ENCODE measurements around the gene TMEM38B. TPM values are rescaled to one million over a fixed set of nuclear protein-coding genes. Genes with fewer than 3 reads are reported as not detected.
"Not testable (repeated sequence)": the region's sequence is repeated elsewhere in the genome, so short reads cannot be mapped to it uniquely, and the experiment has no call there.

Gene TMEM38B
- total RNA-seq, 1 donor from 2014 or later = 91.8 TPM

DNA sequence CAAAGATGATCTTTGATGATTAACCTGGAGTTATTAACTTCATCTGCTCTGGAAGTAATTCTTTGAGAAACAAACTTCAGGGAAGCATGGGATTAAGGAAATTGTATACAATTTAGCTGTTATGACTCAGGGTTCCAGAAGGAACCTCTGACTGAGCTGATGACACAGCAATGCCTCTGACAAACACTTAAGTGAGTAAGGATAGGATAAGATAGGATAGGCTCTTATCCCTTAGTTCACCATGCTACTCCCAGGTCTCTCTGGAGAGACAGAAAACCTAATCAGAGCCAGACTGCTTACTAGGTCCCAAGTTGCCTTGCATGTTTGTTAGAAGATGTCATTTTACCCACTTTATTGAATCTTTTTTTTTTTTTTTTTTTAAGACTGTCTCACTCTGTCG is 12.6 kb upstream of the TMEM38B start:
- DNase-seq = no peak

DNA sequence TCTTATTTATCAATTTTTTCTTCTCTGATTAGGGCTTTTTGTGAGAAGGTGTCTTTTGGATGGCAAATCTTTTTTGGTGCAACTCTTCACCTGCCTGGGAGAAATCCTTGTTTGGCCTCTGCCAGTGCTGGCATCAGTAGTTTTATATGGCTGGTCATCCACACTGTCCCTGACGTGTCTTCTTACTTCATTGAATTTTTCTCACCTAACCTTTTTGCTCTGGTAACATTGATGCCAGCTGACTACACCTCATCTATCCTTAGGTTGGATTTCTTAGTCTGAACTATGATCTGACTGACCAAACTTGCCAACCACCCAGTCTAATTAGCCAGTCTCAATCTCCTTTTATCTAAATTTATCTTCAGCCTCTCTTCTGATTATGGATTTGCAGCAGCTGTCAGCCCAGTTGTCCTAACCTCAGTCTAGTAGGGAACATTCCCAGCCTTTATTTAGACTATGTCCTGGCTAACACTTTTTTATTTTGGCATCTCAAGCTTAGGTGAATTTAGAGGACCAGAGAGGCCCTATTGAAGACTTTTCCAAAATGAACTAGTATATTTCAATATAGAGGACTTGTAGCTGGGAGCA is 10.6 kb upstream of the TMEM38B start:
- DNase-seq = peak; percentile 60

DNA sequence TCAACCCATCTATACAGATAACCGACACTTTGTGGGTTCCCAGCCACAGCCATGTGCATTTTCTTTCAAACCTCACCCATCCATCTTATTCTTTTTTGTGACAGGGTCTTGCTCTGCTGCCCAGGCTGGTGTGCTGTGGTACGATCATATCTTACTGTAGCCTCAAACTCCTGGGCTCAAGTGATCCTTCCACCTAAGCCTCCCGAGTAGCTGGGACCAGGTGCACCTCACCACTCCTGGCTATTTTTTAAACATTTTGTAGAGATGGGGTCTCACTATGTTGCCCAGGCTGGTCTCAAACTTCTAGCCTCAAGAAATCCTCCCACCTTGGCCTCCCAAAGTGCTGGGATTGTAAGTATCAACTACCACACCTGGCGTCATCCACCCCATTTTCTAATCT is 7.4 kb upstream of the TMEM38B start:
- no peak for DNase-seq

DNA sequence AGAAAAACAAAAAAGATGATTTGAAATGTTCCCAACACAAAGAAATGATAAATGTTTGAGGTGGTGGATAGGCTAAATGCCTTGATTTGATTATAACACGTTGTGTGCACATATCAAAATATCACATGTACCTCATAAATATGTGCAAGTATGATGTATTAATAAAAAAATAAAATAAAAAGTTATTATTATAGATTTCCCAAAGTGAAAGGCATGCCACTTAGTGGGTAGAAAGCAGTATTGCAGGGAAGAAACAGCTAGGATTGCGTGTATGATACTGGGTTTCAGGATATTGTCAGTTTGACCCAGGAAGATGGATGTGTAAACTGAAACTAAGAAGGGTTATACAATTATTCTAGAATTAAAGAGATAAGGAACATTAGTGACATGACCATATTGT is 3.6 kb upstream of the TMEM38B start:
- DNase-seq = no peak

DNA sequence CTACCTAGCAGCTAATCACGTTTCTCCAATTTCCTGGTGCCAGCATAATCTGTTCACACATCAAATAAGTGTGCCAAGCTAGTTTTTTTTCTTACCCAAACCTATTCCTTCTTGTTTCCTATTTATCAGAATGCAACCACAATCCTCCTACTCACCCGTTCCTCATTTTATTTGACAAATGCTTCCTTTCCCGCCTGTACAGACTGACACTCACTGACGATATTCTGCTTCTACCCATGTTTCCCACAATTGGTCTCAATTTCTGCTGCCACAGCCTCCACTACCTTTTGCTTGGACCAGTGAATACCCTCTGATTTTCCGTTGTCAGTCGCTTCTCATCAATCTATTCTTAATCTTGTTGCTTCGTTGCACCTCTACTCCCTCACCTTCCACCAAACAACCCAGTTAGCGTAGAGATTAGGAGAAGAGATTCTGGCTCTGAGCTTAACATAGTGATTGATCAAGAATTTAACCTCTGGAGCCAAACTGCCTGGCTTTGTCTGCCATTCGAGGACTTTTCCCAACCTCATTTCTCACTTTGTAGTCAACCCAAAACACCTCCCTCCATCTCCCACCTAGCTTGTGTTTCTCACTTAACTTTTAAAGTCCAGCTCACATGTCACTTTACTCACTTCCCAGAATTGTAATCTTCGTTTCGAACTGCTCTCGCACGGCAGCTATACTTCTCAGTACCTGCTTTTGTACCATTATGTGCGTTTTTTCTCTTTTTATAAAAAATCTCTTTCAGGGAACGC is 729 bp upstream of the TMEM38B start:
- DNase-seq = peak; percentile 13

DNA sequence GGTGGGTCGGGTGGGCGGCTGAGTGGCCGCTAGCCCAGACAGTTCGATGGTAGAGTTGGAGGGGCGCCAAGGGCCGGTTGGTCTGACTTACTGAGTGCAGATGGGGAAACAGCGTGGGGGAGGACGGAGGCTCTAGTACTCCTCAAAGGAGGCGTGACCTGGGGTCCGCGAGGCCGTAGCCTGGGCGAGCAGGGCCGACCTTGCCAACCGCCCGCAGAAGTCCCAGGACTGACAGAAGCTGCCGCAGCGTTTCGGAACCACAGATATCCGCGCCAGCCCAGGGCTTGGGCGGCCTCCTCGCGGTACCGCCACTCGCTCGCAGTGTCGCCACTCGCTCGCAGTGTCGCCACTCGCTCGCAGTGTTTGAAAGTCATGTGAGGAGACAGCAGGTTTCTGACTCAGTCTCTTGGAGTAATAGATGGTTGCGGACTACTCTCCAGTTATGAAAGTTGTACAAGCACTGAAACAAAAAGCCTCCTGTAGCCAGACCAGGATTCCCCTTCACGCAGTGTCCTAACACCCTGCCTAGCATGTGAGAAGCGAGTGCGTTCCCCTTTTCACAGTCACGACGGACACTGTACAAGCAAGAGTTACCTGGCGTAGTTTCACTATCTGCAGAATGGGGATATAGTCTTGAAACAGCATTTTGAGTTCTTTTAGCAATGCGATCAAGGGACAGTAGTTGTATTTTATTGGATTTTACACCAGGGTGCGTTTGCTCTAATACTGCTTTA is 674 bp downstream of the TMEM38B start:
- peak; percentile 72 for DNase-seq

DNA sequence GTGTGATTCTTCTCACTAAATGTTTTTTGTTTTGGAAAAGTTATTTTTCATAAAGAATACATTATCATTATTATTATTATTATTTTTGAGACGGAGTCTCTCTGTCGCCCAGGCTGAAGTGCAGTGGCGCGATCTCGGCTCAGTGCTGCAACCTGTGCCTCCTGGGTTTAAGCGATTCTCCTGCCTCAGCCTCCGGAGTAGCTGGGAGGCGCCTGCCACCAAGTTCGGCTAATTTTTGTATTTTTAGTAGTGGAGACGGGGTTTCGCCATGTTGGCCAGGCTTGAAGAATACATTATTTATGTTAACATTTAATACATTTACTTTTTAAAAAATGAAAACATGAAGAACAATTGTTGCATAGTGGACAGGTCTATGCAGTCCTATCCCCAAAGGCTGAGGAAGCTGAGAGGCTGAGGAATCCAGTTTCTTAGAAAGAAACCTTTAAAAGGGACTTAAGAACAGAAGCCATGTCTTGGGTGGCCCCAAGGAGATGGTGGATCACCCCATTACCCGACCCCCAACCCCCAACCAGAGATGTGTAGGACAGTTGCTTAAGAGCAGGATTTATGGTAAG is 2.0 kb downstream of the TMEM38B start:
- DNase-seq = no peak

DNA sequence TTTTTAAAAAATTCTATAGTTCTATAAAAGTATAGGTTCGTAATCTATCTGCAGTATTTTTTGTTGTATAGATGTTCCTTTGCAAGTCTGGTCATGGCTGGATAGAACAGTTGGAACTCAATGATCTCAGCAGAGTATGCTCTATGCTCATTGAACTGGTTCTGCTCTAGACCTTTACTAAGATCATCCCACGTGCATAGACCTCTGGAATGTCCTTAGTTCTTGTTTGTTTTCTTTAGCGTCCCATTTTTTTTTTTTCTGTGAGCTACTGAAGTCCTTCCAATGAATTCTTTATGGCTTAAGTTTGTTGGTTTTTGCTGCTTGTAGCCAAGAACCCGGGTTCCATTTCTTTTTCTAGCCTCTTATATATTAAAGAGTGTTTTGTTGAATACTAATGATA is 3.5 kb downstream of the TMEM38B start:
- no peak for DNase-seq

DNA sequence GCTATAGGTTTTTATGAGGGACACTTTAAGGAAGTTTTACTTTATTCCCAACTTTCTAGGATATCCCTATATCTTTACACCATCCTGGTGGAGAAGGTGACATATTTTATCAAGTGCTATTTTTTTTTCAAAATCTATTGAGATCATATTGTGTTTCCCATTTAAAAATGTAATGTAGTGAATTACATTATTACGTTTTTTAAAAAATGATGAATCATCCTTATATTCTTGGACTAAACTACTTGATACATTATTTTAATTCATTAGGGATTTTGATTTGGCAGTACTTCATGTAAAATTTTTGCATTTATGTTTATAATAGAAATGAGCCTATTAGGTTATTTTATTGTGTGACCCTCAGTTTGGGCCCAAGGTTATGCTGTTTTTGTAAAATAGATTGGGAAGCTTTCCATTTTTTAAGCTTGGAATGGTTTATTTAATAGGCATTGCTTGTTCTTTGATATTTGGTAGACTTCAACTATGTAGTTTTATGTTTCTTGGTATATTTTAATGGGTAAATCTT is 4.1 kb downstream of the TMEM38B start:
- DNase-seq = no peak

DNA sequence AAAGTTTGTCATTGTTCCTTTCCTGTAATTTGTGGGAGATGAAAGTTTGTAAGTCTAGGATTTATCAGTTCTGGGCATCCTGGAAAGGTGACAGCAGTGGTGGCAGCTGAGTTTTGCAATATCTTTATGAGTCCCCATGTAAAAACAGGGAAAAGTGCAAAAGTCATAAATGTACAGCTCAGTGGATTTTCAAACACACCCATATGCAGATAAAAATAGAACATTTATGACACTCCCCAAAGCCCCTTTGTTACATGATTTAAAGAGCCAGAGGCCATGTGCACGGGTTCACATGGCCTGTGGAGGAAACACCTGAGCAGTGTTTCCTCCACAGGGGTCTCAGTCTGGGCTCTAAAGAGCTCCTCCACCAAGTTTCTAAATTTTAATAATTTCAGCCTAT is 6.3 kb downstream of the TMEM38B start:
- DNase-seq = no peak

DNA sequence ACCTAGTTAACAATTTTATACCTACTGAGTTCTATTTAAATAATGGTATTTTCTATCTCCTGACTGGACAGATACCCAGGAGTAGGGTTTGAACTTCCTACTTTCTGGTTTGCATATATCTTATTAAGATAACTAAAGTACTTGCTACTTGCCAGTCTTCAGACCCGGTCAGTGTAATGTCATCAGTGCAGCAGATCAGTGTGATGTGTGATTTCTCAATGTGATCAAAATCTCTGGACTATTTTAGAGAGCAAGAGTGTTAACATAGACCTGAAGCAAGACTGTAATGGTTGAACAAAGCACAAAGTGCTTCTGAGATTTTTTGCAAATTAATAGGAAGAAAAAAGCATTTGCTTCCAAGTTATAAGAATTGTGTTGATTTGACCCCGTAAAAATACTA is 6.8 kb downstream of the TMEM38B start:
- no peak for DNase-seq

DNA sequence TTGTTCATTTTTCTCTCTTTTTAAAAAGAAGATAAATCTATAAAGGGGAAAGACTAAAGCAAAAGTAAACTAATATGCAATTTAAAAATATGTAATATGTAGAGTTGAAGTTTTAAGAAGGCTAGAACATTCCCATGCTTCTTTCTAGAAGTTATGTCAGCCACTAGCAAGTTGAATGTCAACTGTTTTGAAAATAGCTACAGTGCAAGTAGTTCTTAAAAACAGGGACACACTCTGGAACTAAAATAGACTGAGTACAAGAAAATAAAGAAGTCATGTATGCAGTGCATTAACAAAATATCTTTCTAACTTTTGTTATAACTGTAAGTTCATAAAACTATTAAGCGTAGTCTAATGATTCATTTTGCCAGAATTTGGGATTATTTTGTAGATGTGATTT is 7.9 kb downstream of the TMEM38B start:
- no peak for DNase-seq

DNA sequence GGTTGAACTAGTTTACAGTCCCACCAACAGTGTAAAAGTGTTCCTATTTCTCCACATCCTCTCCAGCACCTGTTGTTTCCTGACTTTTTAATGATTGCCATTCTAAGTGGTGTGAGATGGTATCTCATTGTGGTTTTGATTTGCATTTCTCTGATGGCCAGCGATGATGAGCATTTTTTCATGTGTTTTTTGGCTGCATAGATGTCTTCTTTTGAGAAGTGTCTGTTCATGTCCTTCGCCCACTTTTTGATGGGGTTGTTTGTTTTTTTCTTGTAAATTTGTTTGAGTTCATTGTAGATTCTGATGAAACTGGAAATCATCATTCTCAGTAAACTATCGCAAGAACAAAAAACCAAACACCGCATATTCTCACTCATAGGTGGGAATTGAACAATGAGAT is 9.3 kb downstream of the TMEM38B start:
- DNase-seq = not testable (repeated sequence)

DNA sequence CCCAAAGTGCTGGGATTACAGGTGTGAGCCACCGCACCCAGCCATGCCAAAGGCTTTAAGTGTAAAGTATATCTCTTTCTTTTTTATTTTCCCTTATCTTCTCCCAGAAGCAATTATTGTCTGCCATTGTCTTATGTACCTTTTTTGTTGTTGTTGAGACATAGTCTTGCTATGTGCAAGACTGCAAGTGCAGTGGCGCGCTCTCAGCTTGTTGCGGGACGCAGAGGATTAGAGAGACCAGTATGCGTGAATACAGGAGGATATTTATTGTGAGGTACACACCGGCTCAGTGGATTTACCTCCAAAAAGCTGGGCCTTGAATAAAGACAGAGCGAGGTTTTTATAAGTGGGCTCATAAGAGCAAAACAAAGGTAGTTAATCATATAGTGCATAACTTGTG is 11.8 kb downstream of the TMEM38B start:
- DNase-seq = no peak

DNA sequence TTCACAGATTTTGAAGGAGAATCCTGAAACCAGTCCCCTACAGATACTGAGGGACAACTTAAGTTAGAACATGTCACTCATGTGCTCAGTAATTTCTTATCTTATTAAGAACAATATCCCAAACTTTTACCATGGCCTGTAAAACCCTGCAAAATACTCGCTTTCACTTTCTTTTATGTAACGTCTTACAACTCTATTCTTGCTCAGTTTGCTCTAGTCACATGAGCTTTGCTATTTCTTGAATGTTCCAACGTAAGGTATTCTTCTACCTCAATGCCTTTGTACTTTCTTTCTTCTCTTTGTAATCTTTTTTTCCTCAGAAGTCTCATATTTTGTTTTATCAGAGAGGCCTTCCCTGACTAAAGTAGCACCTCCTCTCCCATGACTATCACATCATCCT is 14.1 kb downstream of the TMEM38B start:
- DNase-seq = no peak

DNA sequence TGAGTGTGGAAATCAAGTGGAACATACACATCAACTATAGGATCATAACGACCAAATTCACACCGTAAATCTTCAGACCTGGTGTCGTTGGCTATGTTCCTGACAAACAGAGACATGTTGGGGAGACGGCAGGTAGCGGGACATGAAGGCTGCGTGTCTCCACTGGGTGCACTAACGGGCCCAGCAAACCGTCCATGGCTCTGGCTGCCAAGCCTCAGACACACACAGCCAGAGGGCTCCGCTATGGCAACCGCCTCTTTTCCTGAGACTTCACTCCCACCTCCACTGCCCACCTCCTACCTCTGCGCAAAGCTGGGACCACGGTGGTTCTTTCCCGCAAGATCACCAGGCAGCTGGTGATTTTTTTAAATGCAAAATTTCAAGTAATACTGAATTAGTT is 16.3 kb downstream of the TMEM38B start:
- no peak for DNase-seq

DNA sequence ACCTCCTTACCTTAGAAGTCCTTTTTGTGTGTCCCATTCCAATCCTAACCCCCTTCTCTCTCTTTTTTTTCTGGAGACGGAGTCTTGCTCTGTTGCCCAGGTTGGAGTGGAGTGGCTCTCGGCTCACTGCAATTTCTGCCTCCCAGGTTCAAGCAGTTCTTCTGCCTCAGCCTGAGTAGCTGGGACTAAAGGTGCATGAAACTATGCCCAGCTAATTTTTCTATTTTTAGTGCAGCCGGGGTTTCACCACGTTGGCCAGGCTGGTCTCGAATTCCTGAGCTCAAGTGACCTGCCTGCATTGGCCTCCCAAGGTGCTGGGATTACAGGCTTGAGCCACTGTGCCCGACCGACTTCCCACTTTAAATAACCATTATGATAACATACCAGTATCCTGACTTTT is 17.5 kb downstream of the TMEM38B start:
- DNase-seq = no peak

DNA sequence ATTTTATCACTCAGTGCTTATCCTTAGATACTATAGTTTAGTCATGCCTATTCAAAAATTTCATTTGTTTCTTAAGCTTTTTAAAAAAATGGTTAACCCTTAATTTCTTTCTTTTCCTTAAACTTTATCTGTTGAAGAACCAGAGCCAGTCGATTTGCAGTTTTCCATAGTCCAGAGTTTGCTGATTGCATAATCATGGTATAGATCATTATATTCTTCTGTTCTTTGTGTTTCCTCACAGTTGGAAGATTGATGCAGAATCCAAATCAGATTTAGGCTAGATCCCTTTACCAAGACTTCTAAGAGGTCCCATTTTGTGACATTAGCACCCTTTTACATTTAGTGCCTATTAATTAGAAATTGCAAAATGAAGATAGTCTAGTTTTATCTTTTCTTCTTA is 18.0 kb downstream of the TMEM38B start:
- no peak for DNase-seq

DNA sequence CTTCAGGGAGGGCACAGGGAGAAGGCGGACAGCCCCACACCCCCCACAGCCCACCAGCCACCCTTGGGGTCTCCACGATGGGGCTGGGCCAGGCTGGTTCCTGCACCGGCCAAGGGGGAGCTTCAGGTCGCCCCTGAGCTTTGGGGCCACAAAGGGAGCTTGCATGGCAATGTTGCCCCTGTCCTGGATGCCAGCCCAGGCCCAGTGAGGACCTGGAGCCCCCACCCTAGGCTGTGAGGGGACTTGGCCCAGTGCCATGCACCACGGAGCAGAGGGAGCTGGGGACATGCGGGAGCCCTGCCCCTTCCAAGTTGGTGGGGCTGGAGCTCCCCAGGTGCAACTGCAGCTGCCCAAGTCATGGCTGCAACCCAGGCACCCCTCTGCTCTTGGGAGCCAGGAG is 18.4 kb downstream of the TMEM38B start:
- DNase-seq = no peak

DNA sequence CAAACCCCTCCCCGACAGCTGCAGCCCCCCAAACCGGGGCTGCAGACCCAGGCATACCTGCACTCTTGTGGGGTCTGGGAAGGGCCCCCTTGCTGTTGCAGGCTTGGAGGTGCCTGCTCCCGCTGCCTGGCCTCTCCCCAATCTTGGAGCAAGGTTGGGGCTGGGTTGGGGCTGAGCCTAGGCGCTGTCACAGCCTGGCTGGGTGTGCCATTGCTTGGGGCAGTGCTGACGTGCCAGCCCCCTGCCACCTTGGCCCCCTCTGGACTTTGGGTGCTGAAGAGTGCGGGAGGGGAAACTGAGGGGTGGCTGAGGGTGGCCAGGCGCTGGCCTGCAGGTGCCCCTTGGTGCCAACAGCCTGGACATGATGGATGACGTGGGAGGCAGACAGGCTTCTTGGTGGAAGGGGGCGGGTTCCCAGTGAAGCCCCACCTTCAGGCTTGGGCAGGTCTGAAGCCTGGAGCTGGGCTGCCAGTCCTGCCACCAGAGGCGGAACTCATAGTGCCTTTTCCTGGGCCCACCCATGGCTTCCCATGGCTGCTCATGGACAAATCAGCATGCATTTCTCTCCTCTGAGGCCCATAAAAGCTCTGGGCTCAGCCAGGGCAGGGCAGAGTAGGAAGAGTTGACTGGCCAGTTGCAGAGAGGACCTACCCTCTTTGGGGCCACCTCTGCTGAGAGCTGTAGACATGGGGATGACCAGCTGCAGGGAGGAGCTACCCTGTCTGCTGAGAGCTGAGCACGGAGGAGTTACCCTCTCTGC is 19.1 kb downstream of the TMEM38B start:
- no peak for DNase-seq

DNA sequence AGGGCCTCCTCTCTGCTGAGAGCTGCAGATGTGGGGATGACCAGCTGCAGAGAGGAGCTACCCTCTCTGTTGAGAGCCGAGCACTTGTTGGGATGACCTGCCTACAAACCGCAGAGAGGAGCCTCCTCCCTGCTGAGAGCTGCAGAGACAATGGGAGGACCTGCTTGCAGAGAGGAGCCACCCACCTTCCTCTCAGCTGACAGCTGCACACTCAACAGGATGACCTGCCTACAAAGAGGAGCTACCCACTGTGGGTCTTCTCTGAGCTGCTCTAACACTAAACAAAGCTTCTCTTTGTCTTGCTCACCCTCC is 19.6 kb downstream of the TMEM38B start:
- no peak for DNase-seq

DNA sequence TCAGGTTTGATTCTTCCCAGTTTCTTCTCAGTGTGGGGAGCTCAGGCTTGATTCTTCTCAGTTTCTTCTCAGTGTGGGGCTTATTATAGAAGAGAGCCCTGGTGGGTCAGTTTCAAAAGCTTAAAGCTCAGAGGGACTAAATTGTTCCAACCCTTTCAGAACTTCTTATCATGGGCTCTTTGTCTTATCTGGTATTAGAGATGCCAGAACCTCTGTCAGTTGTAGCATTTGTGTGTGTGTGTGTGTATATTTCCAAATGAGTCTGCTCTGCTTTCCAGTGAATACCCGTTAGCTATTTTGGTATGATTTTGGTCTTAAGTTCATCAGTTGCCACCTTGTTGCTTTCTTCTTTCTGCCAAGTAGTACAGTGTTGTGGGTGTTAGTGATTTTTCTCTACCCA is 21.8 kb downstream of the TMEM38B start:
- no peak for DNase-seq

DNA sequence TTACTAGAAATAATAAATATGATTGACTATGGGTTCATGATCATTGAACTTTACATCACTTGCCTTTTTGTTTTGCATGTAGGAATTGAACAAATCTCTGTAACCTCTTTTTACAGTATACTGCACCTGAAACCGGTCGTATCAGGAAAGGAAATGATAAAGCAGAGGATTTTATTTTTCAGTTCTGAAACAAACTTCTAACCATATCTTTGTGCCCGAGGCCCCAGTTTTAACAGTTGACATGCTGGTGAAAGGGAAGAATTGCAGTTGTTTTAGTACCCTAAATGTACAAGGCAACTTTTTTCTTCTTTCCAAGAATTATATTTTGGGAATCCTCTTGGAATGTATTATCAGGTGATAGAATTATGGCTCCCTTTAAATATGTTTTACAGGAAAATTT is 27.8 kb downstream of the TMEM38B start:
- DNase-seq = no peak

Data from tongue (tissue), 2 donors.